Skeletal muscle tissue (tissue), 4 donors: Measurements from ENCODE around the gene PKN3. TPM values are rescaled to one million over a fixed set of nuclear protein-coding genes. Genes with fewer than 3 reads are reported as not detected.
A peak's percentile ranks its signal among the peaks of the same experiment; 100 is the strongest.
"Not testable (repeated sequence)": the region's sequence is repeated elsewhere in the genome, so short reads cannot be mapped to it uniquely, and the experiment has no call there.

Experiments
- H3K27ac ChIP-seq: one replicate; pipeline ENCODE4 v1.7.0; 2013; ENCODE audit warnings: mild to moderate bottlenecking, low read depth, low read length, inconsistent platforms
- H3K27me3 ChIP-seq, 3 donors: one replicate each; pipeline ENCODE4 v1.7.0; 2013; ENCODE audit warnings: low read length in 3 of 3; ENCODE audit not compliant: control insufficient read depth in 3 of 3, insufficient read depth in 3 of 3
- H3K36me3 ChIP-seq, 3 donors: one replicate each; pipeline ENCODE4 v1.7.0; 2013; ENCODE audit warnings: low read length in 3 of 3; ENCODE audit not compliant: control insufficient read depth in 3 of 3, insufficient read depth in 3 of 3
- H3K4me1 ChIP-seq, 3 donors: one replicate each; pipeline ENCODE4 v1.7.0; 2013; ENCODE audit warnings: low read length in 3 of 3, mild to moderate bottlenecking in 3 of 3; ENCODE audit not compliant: control insufficient read depth in 3 of 3, insufficient read depth in 3 of 3
- H3K4me3 ChIP-seq, 3 donors: one replicate each; pipeline ENCODE4 v1.7.0; 2013; ENCODE audit warnings: low read length in 3 of 3
- H3K9ac ChIP-seq, 3 donors: one replicate each; pipeline ENCODE4 v1.7.0; 2013; ENCODE audit warnings: low read length in 3 of 3, mild to moderate bottlenecking in 3 of 3, moderate library complexity in 2 of 3, low read depth in 1 of 3
- H3K9me3 ChIP-seq, 3 donors: one replicate each; pipeline ENCODE4 v1.7.0; 2013; ENCODE audit warnings: low read length in 3 of 3; ENCODE audit not compliant: control insufficient read depth in 3 of 3
- total RNA-seq: library from RNA; depleted of rRNA; stranded (reverse); fragments of >200 nt; gene quantifications from one replicate; pipeline ENCODE4 v1.2.3, GENCODE V29; 2014
- donor health status: Osteomylitis.

The PKN3 gene
- total RNA-seq, 1 donor from 2014 or later, result 2.1 TPM

GRCh38 chr9:128690684-128691034 lies 11.6 kb upstream of the PKN3 start:
- Histone ChIP-seq H3K4me3 (peak overlapping the region; percentile 68 to 76 (median 75)), H3K36me3 (peaks cover 16 to 31% (median 28%) of the 10 kb centered on the region in 3 donors), H3K4me1 (peaks cover 13 to 20% (median 19%) of the 10 kb centered on the region in 3 donors), H3K9ac (peak overlapping the region; percentile 71 to 80 (median 74)), H3K27ac (peak overlapping the region; percentile 12), H3K9me3 (no peaks in the 10 kb centered on the region), H3K27me3 (no peaks in the 10 kb centered on the region)

GRCh38 chr9:128693738-128694137 lies 8.6 kb upstream of the PKN3 start:
- H3K27me3 ChIP-seq, H3K9me3 ChIP-seq, H3K4me3 ChIP-seq, H3K9ac ChIP-seq, H3K27ac ChIP-seq: not testable (repeated sequence)
- Histone ChIP-seq H3K4me1 (peaks cover 8 to 12% (median 10%) of the 10 kb centered on the region in 3 donors), H3K36me3 (peaks cover 16 to 45% (median 31%) of the 10 kb centered on the region in 3 donors)

- Histone ChIP-seq H3K4me1 (peaks cover 8 to 12% (median 10%) of the 10 kb centered on the region in 3 donors), H3K27ac (no peak overlapping the region), H3K36me3 (peaks cover 16 to 45% (median 31%) of the 10 kb centered on the region in 3 donors), H3K4me3 (no peak overlapping the region), H3K9ac (no peak overlapping the region), H3K9me3 (no peaks in the 10 kb centered on the region), H3K27me3 (no peaks in the 10 kb centered on the region)
These were observed 8.0 kb upstream of the PKN3 start for GRCh38 chr9:128694344-128694743.

- H3K27ac ChIP-seq, result no peak overlapping the region
- peaks cover 16 to 37% (median 24%) of the 10 kb centered on the region in 3 donors for H3K36me3 ChIP-seq
- H3K9ac ChIP-seq, result no peak overlapping the region
- no peaks in the 10 kb centered on the region for H3K9me3 ChIP-seq
- H3K4me3 ChIP-seq, result no peak overlapping the region
- H3K4me1 ChIP-seq, result peaks cover 0 to 3% (median 3%) of the 10 kb centered on the region in 3 donors
- H3K27me3 ChIP-seq, result no peaks in the 10 kb centered on the region
These were observed 5.2 kb upstream of the PKN3 start for GRCh38 chr9:128696923-128697707.

GRCh38 chr9:128699096-128699795 lies 3.1 kb upstream of the PKN3 start:
- not testable (repeated sequence) for H3K27ac ChIP-seq, H3K9ac ChIP-seq, H3K9me3 ChIP-seq, H3K4me3 ChIP-seq, H3K27me3 ChIP-seq, H3K4me1 ChIP-seq
- peaks cover 2 to 19% (median 5%) of the 10 kb centered on the region in 3 donors for H3K36me3 ChIP-seq

GRCh38 chr9:128701227-128701854 lies 962 bp upstream of the PKN3 start:
- Histone ChIP-seq H3K4me1 (peaks cover 0 to 5% (median 4%) of the 10 kb centered on the region in 3 donors), H3K36me3 (peaks cover 0 to 9% (median 0%) of the 10 kb centered on the region in 3 donors), H3K9me3 (no peaks in the 10 kb centered on the region), H3K4me3 (no peak overlapping the region), H3K9ac (peak overlapping the region in 1 of 3 donors; percentile 18), H3K27me3 (no peaks in the 10 kb centered on the region), H3K27ac (no peak overlapping the region)

- Histone ChIP-seq H3K4me3 (peak overlapping the region; percentile 54 to 71 (median 68)), H3K9ac (peak overlapping the region; percentile 57 to 77 (median 70)), H3K27me3 (no peaks in the 10 kb centered on the region), H3K36me3 (no peaks in the 10 kb centered on the region), H3K4me1 (peaks cover 0 to 5% (median 4%) of the 10 kb centered on the region in 3 donors), H3K9me3 (no peaks in the 10 kb centered on the region), H3K27ac (peak overlapping the region; percentile 47)
These were observed 779 bp downstream of the PKN3 start for GRCh38 chr9:128702949-128703615.

GRCh38 chr9:128703616-128704355 lies 1.5 kb downstream of the PKN3 start:
- peak overlapping the region in 2 of 3 donors; percentile 57 to 70 for H3K9ac ChIP-seq

GRCh38 chr9:128704356-128704670 lies 2.0 kb downstream of the PKN3 start:
- Histone ChIP-seq H3K4me1 (peaks cover 0 to 5% (median 4%) of the 10 kb centered on the region in 3 donors), H3K36me3 (no peaks in the 10 kb centered on the region), H3K27me3 (no peaks in the 10 kb centered on the region), H3K27ac (no peak overlapping the region), H3K9me3 (no peaks in the 10 kb centered on the region), H3K4me3 (no peak overlapping the region), H3K9ac (no peak overlapping the region)

More at GRCh38 chr9:128703616-128704355, 1.5 kb downstream of the PKN3 start:
- peaks cover 0 to 5% (median 4%) of the 10 kb centered on the region in 3 donors for H3K4me1 ChIP-seq
- H3K27ac ChIP-seq, result peak overlapping the region; percentile 47
- no peaks in the 10 kb centered on the region for H3K27me3 ChIP-seq
- peak overlapping the region in 2 of 3 donors; percentile 68 to 71 for H3K4me3 ChIP-seq
- no peaks in the 10 kb centered on the region for H3K36me3 ChIP-seq
- no peaks in the 10 kb centered on the region for H3K9me3 ChIP-seq
